ENCODE results near the gene DHRSX.

GRCh38 chrX:2397229-2398063 is 103.3 kb downstream of the DHRSX start:
- TF ChIP-seq FOXM1 (CRISPR knock-in tag; IDR thresholded peaks at IDR 0.05) (no peak), EP300 (IDR thresholded peaks at IDR 0.05; ENCODE audit: low read depth in 2 of 2, low read length in 2 of 2) (no peak), EP300 (CRISPR knock-in tag; IDR thresholded peaks at IDR 0.05; ENCODE audit: borderline replicate concordance) (no peak)

All from HepG2 (cell line).